ENCODE measurements around the gene KAT2B. TPM values are rescaled to one million over a fixed set of nuclear protein-coding genes. Genes with fewer than 3 reads are reported as not detected.

Gene KAT2B
- total and polyA plus RNA-seq, 2 donors (not counting 1 experiment from before 2014, with no cell fraction given) = 21.7 to 57.5 TPM

DNA sequence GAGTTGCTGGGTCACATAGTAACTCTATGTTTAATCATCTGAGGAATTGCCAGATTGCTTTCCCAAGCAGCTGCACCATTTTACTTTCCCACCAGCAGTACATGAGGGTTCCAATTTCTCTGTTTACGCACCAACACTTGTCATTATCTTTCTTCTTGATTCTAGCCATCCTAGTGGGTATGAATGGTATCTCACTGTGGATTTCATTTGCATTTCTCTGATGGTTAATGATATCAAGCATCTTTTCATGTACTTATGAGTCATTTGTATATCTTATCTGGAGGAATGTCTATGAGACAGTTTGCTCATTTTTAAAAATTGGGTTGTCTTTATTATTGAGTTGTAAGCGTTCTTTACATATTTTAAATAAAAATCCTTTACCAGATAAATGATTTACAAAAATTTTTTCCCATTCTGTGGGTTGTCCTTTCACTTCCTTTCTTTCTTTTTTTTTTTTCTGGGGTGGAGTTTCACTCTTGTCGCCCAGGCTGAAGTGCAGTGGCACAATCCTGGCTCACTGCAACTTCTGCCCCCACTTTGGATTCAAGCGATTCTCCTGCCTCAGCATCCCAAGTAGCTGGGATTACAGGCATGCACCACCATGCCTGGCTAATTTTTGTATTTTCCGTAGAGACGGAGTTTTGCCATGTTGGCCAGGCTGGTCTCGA is 154.7 kb downstream of the KAT2B start:
- no peaks in the 10 kb centered on the region for H3K27me3 ChIP-seq (replicated peaks in 1 of 4; ENCODE audit: control extremely low read depth in 1 of 4, control insufficient read depth in 3 of 4, insufficient read depth in 4 of 4, low read length in 3 of 4)
- H4K20me1 ChIP-seq (ENCODE audit: control insufficient read depth, insufficient read depth, low read length, poor library complexity, severe bottlenecking) = no peaks in the 10 kb centered on the region

DNA sequence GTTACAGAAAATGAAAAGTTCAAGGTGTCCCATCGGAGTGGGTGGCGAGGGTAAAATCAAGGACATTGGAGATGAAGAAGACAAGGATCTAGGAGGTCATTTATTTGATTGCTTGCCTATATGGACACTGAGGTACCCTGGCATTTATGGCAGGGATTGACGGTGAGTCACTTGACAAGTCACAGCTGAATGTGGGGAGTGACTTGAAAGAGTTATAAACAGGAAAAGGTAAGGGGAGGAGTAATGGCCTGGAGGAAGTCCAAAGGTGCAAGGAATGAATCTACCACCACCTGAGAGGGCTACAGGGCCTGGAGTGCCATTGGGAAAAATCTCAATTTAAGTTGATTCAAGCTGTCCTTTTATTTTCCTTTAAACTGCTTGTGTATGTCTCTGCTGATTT is 157.5 kb downstream of the KAT2B start:
- POLR2A ChIA-PET = no interaction called here
- Histone ChIP-seq H3K4me3 (ENCODE audit: control extremely low read depth in 1 of 5, extremely low read depth in 1 of 5, insufficient read depth in 1 of 5, low read depth in 2 of 5, low read length in 4 of 5) (no peak overlapping the region), H3K36me3 (replicated peaks in 1 of 2; ENCODE audit: control extremely low read depth in 1 of 2, control insufficient read depth in 1 of 2, extremely low read depth in 1 of 2, insufficient read depth in 2 of 2, low read length in 1 of 2) (no peaks in the 10 kb centered on the region), H4K20me1 (ENCODE audit: control insufficient read depth, insufficient read depth, low read length, poor library complexity, severe bottlenecking) (no peaks in the 10 kb centered on the region), H3K27ac (ENCODE audit: low read length in 2 of 2) (no peak overlapping the region), H3K79me2 (ENCODE audit: control insufficient read depth, insufficient read depth, low read length) (no peaks in the 10 kb centered on the region), H3K9ac (ENCODE audit: low read length) (no peak overlapping the region), H2AFZ (ENCODE audit: insufficient read depth, low read depth, low read length, poor library complexity, severe bottlenecking) (no peak overlapping the region), H3K9me3 (ENCODE audit: control extremely low read depth in 1 of 3, control insufficient read depth in 2 of 3, insufficient read depth in 1 of 3, low read length in 2 of 3) (no peaks in the 10 kb centered on the region), H3K27me3 (replicated peaks in 1 of 4; ENCODE audit: control extremely low read depth in 1 of 4, control insufficient read depth in 3 of 4, insufficient read depth in 4 of 4, low read length in 3 of 4) (no peaks in the 10 kb centered on the region), H3K4me2 (replicated peaks; ENCODE audit: low read depth, low read length, poor library complexity, severe bottlenecking) (no peak overlapping the region), H3K4me1 (ENCODE audit: control insufficient read depth in 2 of 2, insufficient read depth in 2 of 2, low read length in 2 of 2) (no peaks in the 10 kb centered on the region)
- intact Hi-C loops (cut with micrococcal nuclease) = no loop called here
- no peak for TF ChIP-seq CTCF (IDR thresholded peaks at IDR 0.05)
- TF ChIP-seq EZH2 (IDR thresholded peaks at IDR 0.05; ENCODE audit: borderline replicate concordance, insufficient read depth, low read depth, low read length, poor library complexity, severe bottlenecking) = no peak
- CTCF ChIA-PET = no interaction called here
- H3K9me3 Mint-ChIP-seq (ENCODE audit: insufficient read depth) = no peaks in the 10 kb centered on the region
- no peak overlapping the region for H3K4me3 Mint-ChIP-seq
- no peaks in the 10 kb centered on the region for H3K4me1 Mint-ChIP-seq
- no peak for DNase-seq
- ATAC-seq (ENCODE audit: low read depth) = no peak
- no peaks in the 10 kb centered on the region for H3K27me3 Mint-ChIP-seq
- 100% methylated on average over 3 of the region's 3 CpGs for WGBS (ENCODE audit: insufficient coverage)
- H3K27ac Mint-ChIP-seq = no peak overlapping the region

More for the DNA sequence above, 154.7 kb downstream of the KAT2B start:
- Mint-ChIP-seq H3K27ac (no peak overlapping the region), H3K9me3 (ENCODE audit: insufficient read depth) (no peaks in the 10 kb centered on the region), H3K4me3 (no peak overlapping the region), H3K27me3 (no peaks in the 10 kb centered on the region), H3K4me1 (no peaks in the 10 kb centered on the region)
- Histone ChIP-seq H3K79me2 (ENCODE audit: control insufficient read depth, insufficient read depth, low read length) (peaks cover 5% of the 10 kb centered on the region), H3K36me3 (replicated peaks in 1 of 2; ENCODE audit: control extremely low read depth in 1 of 2, control insufficient read depth in 1 of 2, extremely low read depth in 1 of 2, insufficient read depth in 2 of 2, low read length in 1 of 2) (no peaks in the 10 kb centered on the region), H2AFZ (ENCODE audit: insufficient read depth, low read depth, low read length, poor library complexity, severe bottlenecking) (no peak overlapping the region), H3K9ac (ENCODE audit: low read length) (no peak overlapping the region), H3K4me1 (ENCODE audit: control insufficient read depth in 2 of 2, insufficient read depth in 2 of 2, low read length in 2 of 2) (no peaks in the 10 kb centered on the region), H3K9me3 (ENCODE audit: control extremely low read depth in 1 of 3, control insufficient read depth in 2 of 3, insufficient read depth in 1 of 3, low read length in 2 of 3) (no peaks in the 10 kb centered on the region), H3K4me2 (replicated peaks; ENCODE audit: low read depth, low read length, poor library complexity, severe bottlenecking) (no peak overlapping the region), H3K4me3 (ENCODE audit: control extremely low read depth in 1 of 5, extremely low read depth in 1 of 5, insufficient read depth in 1 of 5, low read depth in 2 of 5, low read length in 4 of 5) (no peak overlapping the region), H3K27ac (ENCODE audit: low read length in 2 of 2) (no peak overlapping the region)
- DNase-seq (no peak), ATAC-seq (ENCODE audit: low read depth) (no peak)
- ChIA-PET CTCF (no interaction called here), POLR2A (no interaction called here)
- intact Hi-C loops (cut with micrococcal nuclease) = no loop called here
- 88% methylated on average over 5 of the region's 7 CpGs for WGBS (ENCODE audit: insufficient coverage)
- TF ChIP-seq EZH2 (IDR thresholded peaks at IDR 0.05; ENCODE audit: borderline replicate concordance, insufficient read depth, low read depth, low read length, poor library complexity, severe bottlenecking) (no peak), CTCF (IDR thresholded peaks at IDR 0.05) (no peak)

All from B cell (primary cell).